Measurements from ENCODE around the gene C2CD3.
"Not testable (repeated sequence)": the region's sequence is repeated elsewhere in the genome, so short reads cannot be mapped to it uniquely, and the experiment has no call there.

The C2CD3 gene

GRCh38 chr11:74162681-74163467, 7.9 kb downstream of the C2CD3 start:
- DNase-seq, result no peak

- DNase-seq, result no peak
These were observed 11.2 kb downstream of the C2CD3 start for GRCh38 chr11:74159642-74160041.

GRCh38 chr11:74157169-74157568, 13.6 kb downstream of the C2CD3 start:
- no peak for DNase-seq

GRCh38 chr11:74154620-74155281, 16.1 kb downstream of the C2CD3 start:
- no peak for DNase-seq

- DNase-seq, result no peak
These were observed 17.6 kb downstream of the C2CD3 start for GRCh38 chr11:74153224-74153623.

- DNase-seq, result no peak
These were observed 23.4 kb downstream of the C2CD3 start for GRCh38 chr11:74147199-74147929.

GRCh38 chr11:74144592-74144991, 26.2 kb downstream of the C2CD3 start:
- DNase-seq, result no peak

GRCh38 chr11:74142624-74143023, 28.2 kb downstream of the C2CD3 start:
- no peak for DNase-seq

GRCh38 chr11:74141908-74142307, 28.9 kb downstream of the C2CD3 start:
- DNase-seq, result no peak

- DNase-seq, result no peak
These were observed 29.5 kb downstream of the C2CD3 start for GRCh38 chr11:74141241-74141695.

- DNase-seq, result not testable (repeated sequence)
These were observed 30.8 kb downstream of the C2CD3 start for GRCh38 chr11:74139919-74140431.

GRCh38 chr11:74139151-74139918, 31.5 kb downstream of the C2CD3 start:
- no peak for DNase-seq

- no peak for DNase-seq
These were observed 32.2 kb downstream of the C2CD3 start for GRCh38 chr11:74138572-74138971.

GRCh38 chr11:74138021-74138420, 32.8 kb downstream of the C2CD3 start:
- no peak for DNase-seq

- DNase-seq, result no peak
These were observed 35.5 kb downstream of the C2CD3 start for GRCh38 chr11:74135127-74135840.

- no peak for DNase-seq
These were observed 36.1 kb downstream of the C2CD3 start for GRCh38 chr11:74134661-74135060.

- no peak for DNase-seq
These were observed 37.4 kb downstream of the C2CD3 start for GRCh38 chr11:74133436-74133835.

- no peak for DNase-seq
These were observed 38.0 kb downstream of the C2CD3 start for GRCh38 chr11:74132833-74133232.

- not testable (repeated sequence) for DNase-seq
These were observed 41.7 kb downstream of the C2CD3 start for GRCh38 chr11:74129121-74129520.

GRCh38 chr11:74123008-74123448, 47.8 kb downstream of the C2CD3 start:
- DNase-seq, result no peak

- no peak for DNase-seq
These were observed 49.0 kb downstream of the C2CD3 start for GRCh38 chr11:74121804-74122203.
